Omental fat pad (tissue), 4 donors: ENCODE results near the gene SEPTIN1. TPM values are rescaled to one million over a fixed set of nuclear protein-coding genes. Genes with fewer than 3 reads are reported as not detected.
"Not testable (repeated sequence)": the region's sequence is repeated elsewhere in the genome, so short reads cannot be mapped to it uniquely, and the experiment has no call there.

Experiments
- ATAC-seq: fragments of 150-250 bp; one replicate; pipeline ENCODE4 v1.9.1; 2016; ENCODE audit warnings: mild to moderate bottlenecking, moderate library complexity; ENCODE audit not compliant: low FRiP score
- DNase-seq: peaks from one replicate; pipeline ENCODE4 v3.0.0-alpha.2; 2019; ENCODE audit warnings: low spot score
- total RNA-seq, 4 donors: library from RNA; depleted of rRNA; stranded (reverse); fragments of >200 nt; gene quantifications; one replicate each; pipeline ENCODE4 v1.1.0, GENCODE V29; 2016
- TF ChIP-seq, protein P1 (sequence below), 3 donors: fragments of 450-650 bp; IDR thresholded peaks; one replicate each; pipeline ENCODE4 v1.5.1; 2016 to 2017; ENCODE audit warnings: antibody characterized with exemption in 3 of 3, mild to moderate bottlenecking in 3 of 3, moderate library complexity in 2 of 3

Gene SEPTIN1
- total RNA-seq, 4 donors from 2014 or later = 0.93 to 2.6 (median 2.4) TPM

DNA sequence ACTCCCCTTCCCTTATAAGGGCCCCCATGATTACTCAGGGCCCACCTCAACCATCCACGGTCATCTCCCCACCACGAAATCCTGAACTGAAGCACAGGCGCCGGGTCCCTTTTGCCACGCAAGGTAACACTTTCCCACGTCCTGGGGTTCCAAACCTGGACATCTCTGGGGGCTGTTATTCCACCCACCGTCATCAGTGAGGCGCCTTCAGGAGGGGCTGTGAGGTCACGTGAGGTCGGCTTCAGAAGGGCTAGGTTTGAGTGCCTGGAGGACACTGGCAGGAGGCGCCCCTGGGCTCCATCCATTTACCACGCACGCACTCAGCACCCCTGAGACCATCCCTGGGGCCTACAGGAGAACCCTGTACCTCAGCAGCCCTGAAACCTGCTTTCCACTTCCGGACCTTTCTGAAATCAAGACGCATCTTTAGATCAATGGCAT lies 31.3 kb downstream of the SEPTIN1 start:
- TF ChIP-seq, protein P1, sequence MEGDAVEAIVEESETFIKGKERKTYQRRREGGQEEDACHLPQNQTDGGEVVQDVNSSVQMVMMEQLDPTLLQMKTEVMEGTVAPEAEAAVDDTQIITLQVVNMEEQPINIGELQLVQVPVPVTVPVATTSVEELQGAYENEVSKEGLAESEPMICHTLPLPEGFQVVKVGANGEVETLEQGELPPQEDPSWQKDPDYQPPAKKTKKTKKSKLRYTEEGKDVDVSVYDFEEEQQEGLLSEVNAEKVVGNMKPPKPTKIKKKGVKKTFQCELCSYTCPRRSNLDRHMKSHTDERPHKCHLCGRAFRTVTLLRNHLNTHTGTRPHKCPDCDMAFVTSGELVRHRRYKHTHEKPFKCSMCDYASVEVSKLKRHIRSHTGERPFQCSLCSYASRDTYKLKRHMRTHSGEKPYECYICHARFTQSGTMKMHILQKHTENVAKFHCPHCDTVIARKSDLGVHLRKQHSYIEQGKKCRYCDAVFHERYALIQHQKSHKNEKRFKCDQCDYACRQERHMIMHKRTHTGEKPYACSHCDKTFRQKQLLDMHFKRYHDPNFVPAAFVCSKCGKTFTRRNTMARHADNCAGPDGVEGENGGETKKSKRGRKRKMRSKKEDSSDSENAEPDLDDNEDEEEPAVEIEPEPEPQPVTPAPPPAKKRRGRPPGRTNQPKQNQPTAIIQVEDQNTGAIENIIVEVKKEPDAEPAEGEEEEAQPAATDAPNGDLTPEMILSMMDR (IDR thresholded peaks at IDR 0.05) = no peak
- ATAC-seq (no peak), DNase-seq (no peak)

DNA sequence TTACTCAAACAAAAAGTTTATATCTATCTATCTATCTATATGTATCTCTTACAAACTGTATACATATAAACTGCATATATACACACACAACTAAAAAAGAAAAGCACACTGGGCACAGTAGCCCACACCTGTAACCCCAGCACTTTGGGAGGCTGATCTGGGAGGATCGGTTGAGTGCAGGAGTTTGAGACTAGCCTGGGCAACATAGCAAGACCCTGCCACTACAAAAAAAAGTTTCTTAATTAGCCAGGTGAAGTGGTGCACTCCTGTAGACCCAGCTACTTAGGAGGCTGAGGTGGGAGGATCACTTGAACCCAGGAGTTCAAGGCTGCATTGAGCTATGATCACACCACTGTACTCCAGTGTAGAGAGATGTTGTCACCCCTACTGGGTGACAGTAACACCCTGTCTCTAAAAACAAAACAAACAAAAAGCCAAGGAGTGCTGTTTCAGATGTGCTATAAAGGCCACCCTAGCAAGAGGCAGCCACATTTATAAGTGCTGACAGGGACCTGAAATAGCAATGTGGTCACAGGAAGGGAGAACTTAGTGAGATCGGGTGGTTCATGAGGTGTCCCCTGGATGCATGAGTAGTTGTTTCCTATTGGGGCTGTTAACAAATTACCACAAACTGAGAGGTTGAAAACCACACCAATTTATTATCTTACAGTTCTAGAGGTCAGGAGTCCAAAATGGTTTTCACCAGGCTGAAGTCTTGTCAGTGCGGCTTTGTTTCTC lies 32.1 kb downstream of the SEPTIN1 start:
- no peak for DNase-seq
- no peak for ATAC-seq
- TF ChIP-seq, protein P1 (IDR thresholded peaks at IDR 0.05) = no peak

DNA sequence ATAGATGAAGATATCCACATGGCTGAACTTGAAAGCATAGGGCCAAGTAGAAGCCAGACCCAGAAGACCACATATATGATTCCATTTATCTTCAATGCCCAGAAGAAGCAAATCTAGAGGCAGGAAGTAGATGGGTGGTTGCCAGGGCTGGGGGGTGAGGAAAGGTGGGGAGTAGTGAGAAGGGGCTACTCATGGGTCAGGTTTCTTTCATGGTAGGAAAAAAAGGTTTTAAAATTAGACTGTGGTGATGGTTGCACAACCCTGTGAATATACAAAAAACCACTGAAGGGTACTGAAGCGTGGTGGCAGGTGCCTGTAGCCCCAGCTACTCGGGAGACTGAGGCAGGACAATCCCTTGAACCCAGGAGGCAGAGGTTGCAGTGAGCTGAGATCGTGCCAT lies 32.7 kb downstream of the SEPTIN1 start:
- DNase-seq (no peak), ATAC-seq (no peak)
- TF ChIP-seq, protein P1 (IDR thresholded peaks at IDR 0.05) = no peak

DNA sequence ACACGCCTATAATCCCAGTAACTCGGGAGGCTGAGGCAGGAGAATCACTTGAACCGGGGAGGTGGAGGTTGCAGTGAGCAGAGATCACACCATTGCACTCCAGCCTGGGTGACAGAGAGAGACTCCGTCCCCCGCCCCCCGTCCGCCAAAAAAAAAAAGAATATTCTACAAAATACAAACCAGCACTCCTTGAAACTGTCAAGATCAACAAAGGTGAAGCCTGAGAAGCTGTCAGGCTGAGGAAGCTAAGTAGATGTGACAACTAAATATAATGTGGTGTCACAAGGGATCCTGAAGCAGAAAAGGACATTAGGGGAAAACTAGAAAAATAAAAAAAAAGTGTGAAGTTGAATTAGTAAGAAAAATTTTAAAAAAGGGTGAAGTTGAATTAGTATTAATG lies 33.4 kb downstream of the SEPTIN1 start:
- ATAC-seq (no peak), DNase-seq (no peak)
- TF ChIP-seq, protein P1 (IDR thresholded peaks at IDR 0.05) = no peak

DNA sequence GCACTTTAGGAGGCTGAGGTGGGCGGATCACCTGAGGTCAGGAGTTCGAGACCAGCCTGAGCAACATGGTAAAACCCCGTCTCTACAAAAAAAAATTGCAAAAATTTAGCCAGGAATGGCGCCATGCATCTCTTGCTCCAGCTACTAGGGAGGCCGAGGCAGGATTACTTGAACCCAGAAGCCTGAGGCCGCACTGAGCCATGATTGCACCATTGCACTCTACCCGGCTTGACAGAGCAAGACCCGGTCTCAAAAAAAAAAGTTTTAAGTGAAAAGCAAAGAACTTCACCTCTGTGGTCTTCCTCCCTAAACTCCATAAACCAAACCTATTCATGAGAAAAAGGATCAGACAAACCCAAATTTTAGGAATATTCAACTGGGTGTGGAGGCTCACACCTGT lies 34.2 kb downstream of the SEPTIN1 start:
- no peak for DNase-seq
- ATAC-seq = no peak
- TF ChIP-seq, protein P1 (IDR thresholded peaks at IDR 0.05) = no peak

DNA sequence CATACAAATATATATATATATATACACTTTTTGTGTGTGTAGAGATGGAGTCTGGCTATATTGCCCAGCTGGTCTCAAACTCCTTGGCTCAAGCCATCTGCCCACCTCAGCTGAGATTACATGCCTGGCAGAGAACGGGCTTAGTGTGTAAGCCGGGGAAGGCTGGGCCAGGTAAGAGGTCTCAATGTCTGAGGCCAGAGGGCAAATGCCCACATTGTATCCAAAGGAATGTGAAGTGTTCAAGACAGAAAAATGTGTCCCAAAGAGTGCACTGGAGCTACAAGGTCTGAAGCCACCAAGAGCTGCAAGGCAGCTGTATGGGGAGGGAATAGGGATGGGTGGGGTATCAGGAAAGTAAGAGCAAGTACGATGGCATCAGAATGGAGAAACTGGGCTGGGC lies 36.1 kb downstream of the SEPTIN1 start:
- TF ChIP-seq, protein P1 (IDR thresholded peaks at IDR 0.05) = no peak
- DNase-seq (no peak), ATAC-seq (no peak)

DNA sequence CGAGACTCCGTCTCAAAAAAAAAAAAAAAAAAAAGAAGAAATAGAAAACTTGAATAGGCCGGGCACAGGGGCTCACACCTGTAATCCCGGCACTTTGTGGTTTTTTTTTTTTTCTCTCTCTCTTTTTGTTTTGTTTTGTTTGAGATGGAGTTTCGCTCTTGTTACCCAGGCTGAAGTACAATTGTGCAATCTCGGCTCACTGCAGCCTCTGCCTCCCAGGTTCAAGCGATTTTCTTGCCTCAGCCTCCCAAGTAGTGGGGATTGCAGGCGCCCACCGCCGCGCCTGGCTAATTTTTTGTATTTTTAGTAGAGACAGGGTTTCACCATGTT lies 38.9 kb downstream of the SEPTIN1 start:
- not testable (repeated sequence) for DNase-seq, ATAC-seq
